Fibroblast of lung (primary cell): ENCODE results near the gene CDX2. TPM values are rescaled to one million over a fixed set of nuclear protein-coding genes. Genes with fewer than 3 reads are reported as not detected.

Experiments used
- DNase-seq, 2 donors: peaks; one replicate each; pipeline versions ENCODE4 v3.0.0 to v3.0.0-alpha.2; 2010; ENCODE audit warnings: low read depth in 2 of 2
- H2AFZ ChIP-seq: 2 replicates; pipeline ENCODE4 v1.5.1; 2012; ENCODE audit warnings: low read length, control low read depth, inconsistent platforms
- H3K27ac ChIP-seq: 2 replicates; pipeline ENCODE4 v1.5.1; 2011; ENCODE audit warnings: low read length, control low read depth; ENCODE audit not compliant: insufficient read depth
- H3K27me3 ChIP-seq: 2 replicates; pipeline ENCODE4 v1.5.1; 2011; ENCODE audit warnings: mild to moderate bottlenecking, low read length; ENCODE audit not compliant: control insufficient read depth, insufficient read depth
- H3K36me3 ChIP-seq: 2 replicates; pipeline ENCODE4 v1.5.1; 2011; ENCODE audit warnings: low read length; ENCODE audit not compliant: control insufficient read depth, insufficient read depth
- H3K4me1 ChIP-seq: 2 replicates; pipeline ENCODE4 v1.5.1; 2011; ENCODE audit warnings: low read length; ENCODE audit not compliant: control insufficient read depth, insufficient read depth; ENCODE audit errors: extremely low read depth
- H3K4me2 ChIP-seq: 2 replicates; pipeline ENCODE4 v1.5.1; 2011; ENCODE audit warnings: low read length, control low read depth; ENCODE audit not compliant: insufficient read depth; ENCODE audit errors: extremely low read depth
- H3K4me3 ChIP-seq, 4 experiments: fragments of 200-600 bp in 1 of 4; sonication (generic) in 1 of 4; replicated peaks in 1 of 4; 2 replicates each; pipeline ENCODE4 v1.5.1; 2011 to 2016; ENCODE audit warnings: low read length in 4 of 4, low read depth in 3 of 4, mild to moderate bottlenecking in 3 of 4, control low read depth in 2 of 4, inconsistent platforms in 1 of 4, mixed read lengths in 1 of 4; ENCODE audit not compliant: insufficient read depth in 1 of 4; ENCODE audit errors: control extremely low read depth in 1 of 4
- H3K79me2 ChIP-seq: 2 replicates; pipeline ENCODE4 v1.5.1; 2012; ENCODE audit warnings: mild to moderate bottlenecking, low read length, inconsistent platforms; ENCODE audit not compliant: control insufficient read depth, insufficient read depth
- H3K9ac ChIP-seq: 2 replicates; pipeline ENCODE4 v1.5.1; 2011; ENCODE audit warnings: mild to moderate bottlenecking, low read length, control low read depth; ENCODE audit not compliant: insufficient read depth
- H3K9me3 ChIP-seq: 2 replicates; pipeline ENCODE4 v1.5.1; 2012; ENCODE audit warnings: low read depth, low read length; ENCODE audit not compliant: control insufficient read depth, insufficient read depth
- H4K20me1 ChIP-seq: 2 replicates; pipeline ENCODE4 v1.5.1; 2011; ENCODE audit warnings: low read length; ENCODE audit not compliant: control insufficient read depth, insufficient read depth; ENCODE audit errors: extremely low read depth
- EZH2 ChIP-seq: IDR thresholded peaks from 2 replicates; pipeline ENCODE4 v1.5.1; 2012; ENCODE audit warnings: low read length, control low read depth, mild to moderate bottlenecking; ENCODE audit errors: missing control alignments
- polyA plus RNA-seq, 2 donors: library from polyadenylated mRNA; depleted of rRNA in 1 of 2; stranded (reverse) in 1 of 2; unstranded in 1 of 2; fragments of >200 nt; gene quantifications; 2 replicates each; pipeline ENCODE4 v1.2.1, GENCODE V29; 2011 to 2012; ENCODE audit warnings: missing spikeins in 1 of 2
- total RNA-seq: library from RNA; depleted of rRNA; stranded (reverse); fragments of >200 nt; gene quantifications from 2 replicates; pipeline ENCODE4 v1.2.1, GENCODE V29; 2014
- TF ChIP-seq, protein P1 (sequence below), 2 donors: IDR thresholded peaks in 1 of 2; conservative IDR thresholded peaks in 1 of 2; 1 replicate in 1 of 2; 2 replicates in 1 of 2; pipeline ENCODE4 v1.5.1; 2011 to 2012; ENCODE audit warnings: low read length in 2 of 2, control low read depth in 1 of 2, inconsistent platforms in 1 of 2, low read depth in 1 of 2, mild to moderate bottlenecking in 1 of 2

Gene CDX2
- total and polyA plus RNA-seq, 2 donors (not counting 1 experiment from before 2014, with no cell fraction given), result not detected

DNA sequence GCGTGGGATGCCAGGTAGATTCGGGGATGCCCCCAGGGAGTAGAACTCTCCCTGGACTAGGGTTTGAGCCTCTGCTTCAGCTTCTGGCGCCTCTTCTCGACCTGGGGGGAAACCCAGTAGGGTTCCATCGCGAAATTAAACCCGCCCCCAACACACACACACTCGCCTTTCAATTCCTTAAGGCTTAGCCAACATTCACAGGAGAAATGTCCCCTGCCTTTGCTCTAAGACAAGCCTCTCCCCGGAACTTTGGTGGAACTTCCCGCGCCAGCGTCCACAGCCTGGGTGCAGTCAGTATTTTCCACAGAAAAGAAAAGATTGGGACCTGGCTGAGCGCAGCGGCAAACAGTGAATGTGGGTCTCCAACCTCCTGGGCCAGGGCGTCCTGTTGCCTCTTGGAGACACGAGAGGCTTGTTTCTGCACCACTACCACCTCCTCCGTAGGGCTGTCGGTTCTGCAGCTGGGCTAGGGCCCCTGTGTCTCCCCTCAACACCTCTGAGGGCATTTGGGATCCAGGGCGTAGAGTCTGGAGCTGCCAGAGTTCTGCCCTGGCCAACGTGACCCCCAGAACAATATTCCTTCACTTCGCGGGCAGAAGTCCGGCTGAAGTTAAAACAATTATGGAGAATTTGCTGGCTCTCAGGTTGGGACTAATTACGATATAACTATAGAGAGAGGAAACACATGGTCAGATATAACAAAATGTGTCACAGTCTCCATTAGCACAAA, 46.1 kb downstream of the CDX2 start:
- H3K4me2 ChIP-seq, result no peak overlapping the region
- DNase-seq, result no peak
- no peaks in the 10 kb centered on the region for H3K4me1 ChIP-seq
- no peaks in the 10 kb centered on the region for H3K36me3 ChIP-seq
- no peak overlapping the region for H3K4me3 ChIP-seq
- no peaks in the 10 kb centered on the region for H4K20me1 ChIP-seq
- no peak for TF ChIP-seq EZH2
- TF ChIP-seq, protein P1, sequence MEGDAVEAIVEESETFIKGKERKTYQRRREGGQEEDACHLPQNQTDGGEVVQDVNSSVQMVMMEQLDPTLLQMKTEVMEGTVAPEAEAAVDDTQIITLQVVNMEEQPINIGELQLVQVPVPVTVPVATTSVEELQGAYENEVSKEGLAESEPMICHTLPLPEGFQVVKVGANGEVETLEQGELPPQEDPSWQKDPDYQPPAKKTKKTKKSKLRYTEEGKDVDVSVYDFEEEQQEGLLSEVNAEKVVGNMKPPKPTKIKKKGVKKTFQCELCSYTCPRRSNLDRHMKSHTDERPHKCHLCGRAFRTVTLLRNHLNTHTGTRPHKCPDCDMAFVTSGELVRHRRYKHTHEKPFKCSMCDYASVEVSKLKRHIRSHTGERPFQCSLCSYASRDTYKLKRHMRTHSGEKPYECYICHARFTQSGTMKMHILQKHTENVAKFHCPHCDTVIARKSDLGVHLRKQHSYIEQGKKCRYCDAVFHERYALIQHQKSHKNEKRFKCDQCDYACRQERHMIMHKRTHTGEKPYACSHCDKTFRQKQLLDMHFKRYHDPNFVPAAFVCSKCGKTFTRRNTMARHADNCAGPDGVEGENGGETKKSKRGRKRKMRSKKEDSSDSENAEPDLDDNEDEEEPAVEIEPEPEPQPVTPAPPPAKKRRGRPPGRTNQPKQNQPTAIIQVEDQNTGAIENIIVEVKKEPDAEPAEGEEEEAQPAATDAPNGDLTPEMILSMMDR (conservative IDR thresholded peaks at IDR 0.05 in 1 of 2, IDR thresholded peaks at IDR 0.05 in 1 of 2; ENCODE audit: low read depth in 1 of 2, low read length in 2 of 2), result no peak
- no peak overlapping the region for H3K27ac ChIP-seq
- H3K9ac ChIP-seq, result no peak overlapping the region
- no peaks in the 10 kb centered on the region for H3K9me3 ChIP-seq
- H3K27me3 ChIP-seq, result peaks cover 93% of the 10 kb centered on the region
- H3K79me2 ChIP-seq, result no peaks in the 10 kb centered on the region
- H2AFZ ChIP-seq, result no peak overlapping the region

DNA sequence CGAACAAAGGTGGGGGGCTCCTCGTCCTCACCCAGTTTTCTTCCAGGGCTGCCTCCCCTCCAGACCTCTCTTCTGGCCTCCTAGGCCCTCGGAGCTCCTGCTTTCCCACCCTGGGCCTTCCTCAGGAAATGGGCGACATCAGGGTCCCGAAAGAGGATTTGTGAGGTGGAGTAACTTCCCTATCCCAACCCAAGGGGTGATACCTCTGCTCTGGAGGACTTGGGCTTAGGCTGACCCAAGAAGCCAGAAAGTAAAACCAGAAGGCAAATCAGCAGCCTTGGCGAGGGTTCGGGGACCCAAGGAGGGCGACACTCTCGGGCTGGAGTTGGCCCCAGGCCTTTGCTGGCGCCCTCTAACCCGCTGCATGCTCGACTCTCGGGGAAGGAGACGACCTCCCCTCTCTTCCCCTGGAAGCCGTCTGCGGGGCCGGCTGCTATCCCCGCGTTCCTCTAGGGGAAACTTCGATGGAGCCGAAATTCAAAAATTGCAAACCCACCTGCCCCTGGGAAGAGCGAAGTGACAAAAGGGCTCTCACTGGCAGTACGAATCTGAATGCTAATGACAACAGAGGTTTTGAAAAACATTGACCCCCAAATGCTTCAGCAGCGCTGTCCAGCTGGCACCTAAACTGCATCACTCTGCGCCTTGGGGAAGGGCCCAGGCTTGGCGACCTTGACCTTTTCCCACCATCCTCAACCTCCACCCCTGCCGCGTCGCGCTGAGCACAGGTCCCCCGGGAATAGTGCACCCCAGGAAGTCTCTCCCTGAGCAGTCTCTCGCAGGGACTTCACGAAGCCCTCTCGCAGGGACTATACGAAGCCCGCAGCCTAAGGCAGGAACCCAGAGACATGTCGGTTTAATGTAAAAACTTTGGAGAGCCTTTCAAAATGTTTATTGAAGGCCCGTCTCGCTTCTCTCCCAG, 46.9 kb downstream of the CDX2 start:
- peak; percentile 67 for TF ChIP-seq EZH2
- TF ChIP-seq, protein P1 (conservative IDR thresholded peaks at IDR 0.05 in 1 of 2, IDR thresholded peaks at IDR 0.05 in 1 of 2; ENCODE audit: low read depth in 1 of 2, low read length in 2 of 2), result no peak
- no peak overlapping the region for H3K4me3 ChIP-seq
- no peaks in the 10 kb centered on the region for H3K4me1 ChIP-seq
- no peaks in the 10 kb centered on the region for H3K36me3 ChIP-seq
- H3K4me2 ChIP-seq, result no peak overlapping the region
- H2AFZ ChIP-seq, result no peak overlapping the region
- H3K27ac ChIP-seq, result no peak overlapping the region
- peaks cover 92% of the 10 kb centered on the region for H3K27me3 ChIP-seq
- no peak overlapping the region for H3K9ac ChIP-seq
- no peaks in the 10 kb centered on the region for H3K79me2 ChIP-seq
- H4K20me1 ChIP-seq, result no peaks in the 10 kb centered on the region
- no peaks in the 10 kb centered on the region for H3K9me3 ChIP-seq
- DNase-seq, result no peak

DNA sequence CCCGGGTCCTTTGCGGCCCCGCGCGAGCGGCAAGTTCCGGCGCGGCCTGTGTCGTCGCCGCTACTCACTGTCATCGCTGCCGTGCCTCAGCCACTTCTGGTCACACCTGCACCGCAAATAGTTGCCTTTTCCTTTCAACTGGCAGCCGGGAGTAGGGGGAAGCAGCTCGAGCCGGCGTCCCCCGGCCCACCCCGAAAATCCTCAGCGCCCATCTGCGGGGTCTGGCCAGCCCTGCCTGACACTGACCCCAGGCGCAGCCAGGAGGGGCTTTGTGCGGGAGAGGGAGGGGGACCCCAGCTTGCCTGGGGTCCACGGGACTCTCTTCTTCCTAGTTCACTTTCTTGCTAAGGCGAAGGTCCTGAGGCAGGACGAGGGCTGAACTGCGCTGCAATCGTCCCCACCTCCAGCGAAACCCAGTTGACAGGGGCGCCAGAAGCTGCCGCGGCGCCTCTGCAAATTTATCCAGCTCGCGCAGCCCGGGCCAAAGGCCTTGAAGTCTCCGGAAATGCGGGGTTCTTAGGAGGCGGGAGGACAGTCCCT, 47.6 kb downstream of the CDX2 start:
- Histone ChIP-seq H3K9ac (no peak overlapping the region), H3K4me2 (no peak overlapping the region), H2AFZ (no peak overlapping the region), H3K36me3 (no peaks in the 10 kb centered on the region), H3K27ac (no peak overlapping the region), H3K4me3 (peak overlapping the region in 1 of 4 experiments; percentile 30), H3K27me3 (peaks cover 91% of the 10 kb centered on the region), H3K9me3 (no peaks in the 10 kb centered on the region), H4K20me1 (no peaks in the 10 kb centered on the region), H3K4me1 (no peaks in the 10 kb centered on the region), H3K79me2 (no peaks in the 10 kb centered on the region)
- TF ChIP-seq EZH2, result no peak
- TF ChIP-seq, protein P1 (conservative IDR thresholded peaks at IDR 0.05 in 1 of 2, IDR thresholded peaks at IDR 0.05 in 1 of 2; ENCODE audit: low read depth in 1 of 2, low read length in 2 of 2), result no peak
- DNase-seq, result no peak
